HG02623 (cell line): ENCODE results near the gene LMTK3.

Experiments used
- ATAC-seq: cut with Tn5 transposase; IDR thresholded peaks from one replicate; pipeline ENCODE4 v1.9.1; 2021; ENCODE audit warnings: moderate library complexity; ENCODE audit not compliant: unreplicated experiment

LMTK3 gene

GRCh38 chr19:48509467-48510194 lies 2.0 kb downstream of the LMTK3 start:
- ATAC-seq = no peak

DNA sequence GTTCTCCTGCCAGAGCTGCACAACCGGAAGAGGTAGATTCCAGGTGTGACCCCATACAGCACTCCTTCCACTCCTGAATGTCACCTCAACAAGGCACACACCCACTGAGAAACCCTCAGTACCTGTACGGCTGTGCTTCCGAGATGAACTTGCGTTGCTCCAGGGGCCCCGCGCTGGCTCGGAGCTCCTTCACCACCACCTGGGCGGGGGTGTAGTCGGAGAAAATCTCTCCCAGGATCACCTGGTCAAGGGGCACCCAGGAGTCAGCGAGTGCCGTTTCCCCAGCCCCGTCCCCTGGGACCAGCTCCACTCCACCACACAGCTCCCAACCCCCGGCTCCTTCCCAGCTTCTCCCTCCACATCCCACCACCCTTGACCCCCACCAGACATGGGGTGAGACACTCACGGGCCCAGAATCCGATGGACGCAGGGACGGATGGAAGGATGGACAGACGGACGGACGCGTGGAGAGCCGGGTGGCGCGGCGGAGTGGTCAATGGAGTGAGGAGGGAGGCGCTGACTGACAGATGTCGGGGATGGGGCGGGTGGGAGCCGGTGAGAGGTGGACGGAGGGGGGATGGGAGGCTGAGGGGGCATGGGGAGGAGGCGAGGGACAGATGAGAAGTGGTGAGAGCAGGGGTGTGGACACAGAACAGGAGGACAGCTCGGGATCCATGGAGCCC lies 2.8 kb downstream of the LMTK3 start:
- no peak for ATAC-seq

DNA sequence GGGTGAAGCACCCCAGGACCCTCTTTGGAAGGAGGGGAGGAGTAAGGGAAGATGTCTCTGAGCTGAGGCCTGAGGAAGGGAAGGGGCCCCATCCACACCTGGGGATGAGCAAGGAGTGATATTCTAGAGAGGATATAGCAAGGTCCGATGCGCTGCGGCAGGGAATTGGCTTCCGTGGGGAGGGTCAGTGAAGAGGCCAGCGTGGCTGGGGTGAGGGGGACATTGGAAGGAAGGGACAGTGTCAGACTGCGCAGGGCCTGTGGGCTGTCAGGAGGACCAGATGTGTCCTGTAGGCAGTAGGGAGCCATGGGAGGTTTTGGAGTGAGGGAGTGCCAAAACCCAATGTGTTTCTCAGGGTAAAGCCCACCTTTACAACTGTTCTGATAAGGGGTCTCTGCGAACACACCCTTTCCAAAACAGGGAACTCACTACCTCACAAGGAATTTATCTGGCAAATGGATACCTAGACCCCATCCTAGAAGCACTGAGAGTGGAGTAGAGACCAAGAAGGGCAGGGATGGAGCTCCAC lies 3.7 kb downstream of the LMTK3 start:
- ATAC-seq = no peak

GRCh38 chr19:48506138-48506733 lies 5.4 kb downstream of the LMTK3 start:
- ATAC-seq = no peak

GRCh38 chr19:48502350-48503018 lies 9.2 kb downstream of the LMTK3 start:
- no peak for ATAC-seq

GRCh38 chr19:48501494-48502349 lies 9.9 kb downstream of the LMTK3 start:
- no peak for ATAC-seq

- ATAC-seq = no peak
These were observed 10.7 kb downstream of the LMTK3 start for GRCh38 chr19:48500830-48501493.

DNA sequence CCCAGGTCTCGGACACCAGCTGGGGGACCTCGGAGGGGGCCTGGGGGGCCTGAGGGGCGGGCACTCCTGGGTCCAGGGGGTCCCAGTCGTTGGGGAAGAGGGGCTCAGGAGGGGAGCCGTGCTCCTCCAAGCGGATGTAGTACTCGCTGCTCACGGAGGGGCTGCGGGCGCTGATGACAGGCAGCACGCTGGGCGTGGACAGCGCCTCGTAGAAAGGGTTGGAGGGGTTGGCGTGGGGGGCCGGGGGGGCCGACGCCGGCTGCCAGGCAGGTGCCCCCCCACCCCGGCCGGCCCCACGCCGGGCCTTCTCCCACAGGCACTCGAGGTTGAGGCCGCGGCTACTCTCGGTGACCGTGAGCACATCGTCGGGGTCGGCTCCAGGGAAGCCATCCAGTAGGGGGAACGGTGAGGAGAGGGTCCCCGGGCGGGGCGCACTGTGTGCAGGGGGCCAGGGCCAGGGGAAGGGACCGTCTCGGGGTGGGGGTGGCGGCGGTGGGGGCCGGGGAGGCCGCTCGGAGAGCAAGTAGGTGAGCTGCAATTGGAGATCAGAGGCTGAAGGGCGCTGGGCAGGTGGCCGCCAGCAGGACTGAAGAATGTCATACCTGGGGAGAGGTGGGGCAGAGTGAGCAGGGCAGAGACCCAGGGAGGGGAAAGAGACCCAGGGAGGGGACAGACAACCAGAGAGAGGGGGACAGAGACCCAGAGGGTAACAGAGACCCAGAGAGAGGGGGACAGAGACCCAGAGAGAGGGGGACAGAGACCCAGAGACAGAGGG lies 12.1 kb downstream of the LMTK3 start:
- ATAC-seq = no peak

GRCh38 chr19:48498595-48499311 lies 12.9 kb downstream of the LMTK3 start:
- no peak for ATAC-seq

DNA sequence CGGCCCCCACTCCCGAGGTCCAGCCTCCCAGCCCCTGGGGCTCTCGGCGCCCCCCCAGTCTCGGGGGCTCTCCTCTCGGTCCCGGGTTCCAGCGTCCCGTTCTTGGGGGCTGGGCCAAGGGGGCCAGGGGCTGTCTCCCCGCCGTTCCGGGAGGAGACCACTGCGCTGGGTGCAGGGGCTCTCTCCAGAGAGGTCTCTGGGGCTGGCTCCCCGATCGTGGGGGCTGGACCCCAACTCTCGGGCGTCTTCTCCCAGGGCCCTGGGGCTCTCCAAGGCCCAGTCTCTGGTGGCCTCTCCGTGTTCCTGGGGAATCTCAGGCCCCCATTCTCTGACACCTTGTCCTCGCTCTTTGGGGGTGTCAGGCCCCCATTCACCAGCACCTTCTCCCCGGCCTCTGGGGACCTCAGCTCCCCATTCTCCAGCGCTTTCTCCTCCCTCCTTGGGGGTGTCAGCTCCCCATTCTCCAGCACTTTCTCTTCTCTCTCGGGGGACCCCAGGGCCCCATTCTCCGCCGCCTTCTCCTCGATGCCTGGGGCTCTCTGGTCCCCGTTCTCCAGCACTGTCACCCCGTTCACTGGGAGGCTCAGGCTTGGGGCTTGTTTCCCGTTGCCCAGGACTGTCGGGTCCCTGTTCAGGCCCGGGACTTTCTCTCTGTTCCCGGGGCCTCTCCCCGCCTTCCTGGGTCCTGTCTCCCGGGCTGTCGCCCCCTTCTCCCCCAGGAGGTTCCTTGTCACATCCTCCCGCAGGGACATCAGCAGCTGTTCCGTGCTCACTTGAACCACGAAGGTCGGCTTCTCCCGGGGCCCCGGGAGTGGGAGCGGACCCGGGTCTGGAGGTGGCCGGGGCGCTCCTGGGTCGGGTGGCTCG lies 13.7 kb downstream of the LMTK3 start:
- ATAC-seq = no peak

- no peak for ATAC-seq
These were observed 14.5 kb downstream of the LMTK3 start for GRCh38 chr19:48496959-48497727.

GRCh38 chr19:48495396-48495795 lies 16.2 kb downstream of the LMTK3 start:
- no peak for ATAC-seq

- ATAC-seq = no peak
These were observed 17.8 kb downstream of the LMTK3 start for GRCh38 chr19:48493718-48494401.

GRCh38 chr19:48492925-48493717 lies 18.5 kb downstream of the LMTK3 start:
- ATAC-seq = peak; percentile 48

GRCh38 chr19:48491793-48492123 lies 19.9 kb downstream of the LMTK3 start:
- ATAC-seq = no peak
